ENCODE results near the gene DNASE1L1.

GRCh38 chrX:154362085-154362742 is 46.8 kb downstream of the DNASE1L1 start:
- TF ChIP-seq, protein P1, sequence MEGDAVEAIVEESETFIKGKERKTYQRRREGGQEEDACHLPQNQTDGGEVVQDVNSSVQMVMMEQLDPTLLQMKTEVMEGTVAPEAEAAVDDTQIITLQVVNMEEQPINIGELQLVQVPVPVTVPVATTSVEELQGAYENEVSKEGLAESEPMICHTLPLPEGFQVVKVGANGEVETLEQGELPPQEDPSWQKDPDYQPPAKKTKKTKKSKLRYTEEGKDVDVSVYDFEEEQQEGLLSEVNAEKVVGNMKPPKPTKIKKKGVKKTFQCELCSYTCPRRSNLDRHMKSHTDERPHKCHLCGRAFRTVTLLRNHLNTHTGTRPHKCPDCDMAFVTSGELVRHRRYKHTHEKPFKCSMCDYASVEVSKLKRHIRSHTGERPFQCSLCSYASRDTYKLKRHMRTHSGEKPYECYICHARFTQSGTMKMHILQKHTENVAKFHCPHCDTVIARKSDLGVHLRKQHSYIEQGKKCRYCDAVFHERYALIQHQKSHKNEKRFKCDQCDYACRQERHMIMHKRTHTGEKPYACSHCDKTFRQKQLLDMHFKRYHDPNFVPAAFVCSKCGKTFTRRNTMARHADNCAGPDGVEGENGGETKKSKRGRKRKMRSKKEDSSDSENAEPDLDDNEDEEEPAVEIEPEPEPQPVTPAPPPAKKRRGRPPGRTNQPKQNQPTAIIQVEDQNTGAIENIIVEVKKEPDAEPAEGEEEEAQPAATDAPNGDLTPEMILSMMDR (conservative IDR thresholded peaks at IDR 0.05 in 1 of 2, IDR thresholded peaks at IDR 0.05 in 1 of 2; ENCODE audit: low read depth in 1 of 2, low read length in 2 of 2): no peak
- TF ChIP-seq EZH2 (IDR thresholded peaks at IDR 0.05; ENCODE audit: low read length, missing control alignments): no peak

Data from fibroblast of lung (primary cell).